OCI-LY1 (cell line): ENCODE measurements around the gene CSNK1A1.

Source experiments
- H2AFZ ChIP-seq: fragments of 200-600 bp; sonication (generic), shearing (Covaris generic); 2 replicates; pipeline ENCODE4 v1.6.0; 2014; ENCODE audit warnings: antibody characterized with exemption, mild to moderate bottlenecking, low read length
- H3F3A ChIP-seq: fragments of 200-600 bp; sonication (generic), shearing (Covaris generic); 2 replicates; pipeline ENCODE4 v1.6.0; 2014; ENCODE audit warnings: mild to moderate bottlenecking, antibody characterized with exemption, low read length, moderate library complexity; ENCODE audit not compliant: insufficient read depth
- H3K27ac ChIP-seq: fragments of 200-600 bp; sonication (generic); 2 replicates; pipeline ENCODE4 v1.5.1; 2014; ENCODE audit warnings: low read length, mixed run types, mild to moderate bottlenecking, low read depth; ENCODE audit not compliant: poor library complexity, severe bottlenecking
- H3K27me3 ChIP-seq: fragments of 200-600 bp; sonication (generic); 2 replicates; pipeline ENCODE4 v1.6.0; 2014; ENCODE audit warnings: antibody characterized with exemption, mild to moderate bottlenecking, low read length, moderate library complexity; ENCODE audit not compliant: insufficient read depth
- H3K36me3 ChIP-seq: fragments of 200-600 bp; sonication (generic); 2 replicates; pipeline ENCODE4 v1.6.1; 2014; ENCODE audit warnings: mild to moderate bottlenecking, antibody characterized with exemption, low read length, moderate library complexity, mixed read lengths; ENCODE audit not compliant: insufficient read depth
- H3K4me1 ChIP-seq: fragments of 200-600 bp; sonication (generic); 2 replicates; pipeline ENCODE4 v1.5.1; 2014; ENCODE audit warnings: mild to moderate bottlenecking, low read length, moderate library complexity; ENCODE audit not compliant: insufficient read depth, severe bottlenecking
- H3K4me2 ChIP-seq: fragments of 200-600 bp; sonication (generic), shearing (Covaris generic); 2 replicates; pipeline ENCODE4 v1.6.1; 2014; ENCODE audit warnings: low read length
- H3K4me3 ChIP-seq: fragments of 200-600 bp; sonication (generic); 2 replicates; pipeline ENCODE4 v1.5.1; 2014; ENCODE audit warnings: low read length, low read depth, mild to moderate bottlenecking, mixed read lengths; ENCODE audit not compliant: poor library complexity, severe bottlenecking
- H3K79me2 ChIP-seq: fragments of 200-600 bp; shearing (Covaris generic); 2 replicates; pipeline ENCODE4 v1.6.1; 2016; ENCODE audit warnings: mixed run types, low read length, mixed read lengths; ENCODE audit not compliant: insufficient read depth
- H3K9ac ChIP-seq: fragments of 200-600 bp; sonication (generic), shearing (Covaris generic); 2 replicates; pipeline ENCODE4 v1.6.1; 2014; ENCODE audit warnings: mild to moderate bottlenecking, low read length, mixed read lengths
- H3K9me2 ChIP-seq: fragments of 200-600 bp; sonication (generic), shearing (Covaris generic); 2 replicates; pipeline ENCODE4 v1.6.1; 2014; ENCODE audit warnings: low read depth, mild to moderate bottlenecking, low read length, mixed read lengths
- H3K9me3 ChIP-seq: fragments of 200-600 bp; shearing (Covaris generic); 2 replicates; pipeline ENCODE4 v1.6.1; 2014; ENCODE audit warnings: low read length, mixed read lengths
- H4K20me1 ChIP-seq: fragments of 200-600 bp; sonication (generic), shearing (Covaris generic); 2 replicates; pipeline ENCODE4 v1.6.0; 2016; ENCODE audit warnings: mild to moderate bottlenecking, low read length; ENCODE audit not compliant: insufficient read depth
- EZH2 ChIP-seq: fragments of 200-600 bp; sonication (generic), shearing (Covaris generic); IDR thresholded peaks from 2 replicates; pipeline ENCODE4 v1.8.0; 2017; ENCODE audit warnings: borderline replicate concordance, mixed run types, mild to moderate bottlenecking, antibody characterized with exemption, low read length, moderate library complexity, mixed read lengths
- TF ChIP-seq, protein P1 (sequence below): fragments of 200-600 bp; sonication (generic), shearing (Covaris generic); IDR thresholded peaks from 2 replicates; pipeline ENCODE4 v1.5.1; 2017; ENCODE audit warnings: mild to moderate bottlenecking, antibody characterized with exemption, low read length, moderate library complexity, mixed read lengths

CSNK1A1 gene

DNA sequence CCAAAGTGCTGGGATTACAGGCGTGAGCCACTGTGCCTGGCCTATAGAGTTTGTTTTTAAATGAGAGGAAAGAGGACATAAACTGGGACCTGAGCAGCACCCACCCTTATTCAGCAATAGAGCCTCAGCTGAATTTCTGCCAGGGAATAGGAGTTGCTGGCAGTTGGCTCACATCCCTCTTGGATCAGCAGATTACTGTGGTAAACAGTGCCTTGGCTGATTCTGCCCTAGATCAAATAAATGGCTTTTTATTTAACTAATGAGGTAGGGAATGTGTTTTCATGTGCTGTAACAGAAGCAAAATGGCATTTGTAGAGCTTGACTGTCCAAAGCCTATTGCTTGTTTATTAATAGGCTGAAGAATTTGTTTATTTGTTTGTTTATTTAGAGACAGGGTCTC is 32.2 kb upstream of the CSNK1A1 start:
- H3K9ac ChIP-seq = no peak overlapping the region

DNA sequence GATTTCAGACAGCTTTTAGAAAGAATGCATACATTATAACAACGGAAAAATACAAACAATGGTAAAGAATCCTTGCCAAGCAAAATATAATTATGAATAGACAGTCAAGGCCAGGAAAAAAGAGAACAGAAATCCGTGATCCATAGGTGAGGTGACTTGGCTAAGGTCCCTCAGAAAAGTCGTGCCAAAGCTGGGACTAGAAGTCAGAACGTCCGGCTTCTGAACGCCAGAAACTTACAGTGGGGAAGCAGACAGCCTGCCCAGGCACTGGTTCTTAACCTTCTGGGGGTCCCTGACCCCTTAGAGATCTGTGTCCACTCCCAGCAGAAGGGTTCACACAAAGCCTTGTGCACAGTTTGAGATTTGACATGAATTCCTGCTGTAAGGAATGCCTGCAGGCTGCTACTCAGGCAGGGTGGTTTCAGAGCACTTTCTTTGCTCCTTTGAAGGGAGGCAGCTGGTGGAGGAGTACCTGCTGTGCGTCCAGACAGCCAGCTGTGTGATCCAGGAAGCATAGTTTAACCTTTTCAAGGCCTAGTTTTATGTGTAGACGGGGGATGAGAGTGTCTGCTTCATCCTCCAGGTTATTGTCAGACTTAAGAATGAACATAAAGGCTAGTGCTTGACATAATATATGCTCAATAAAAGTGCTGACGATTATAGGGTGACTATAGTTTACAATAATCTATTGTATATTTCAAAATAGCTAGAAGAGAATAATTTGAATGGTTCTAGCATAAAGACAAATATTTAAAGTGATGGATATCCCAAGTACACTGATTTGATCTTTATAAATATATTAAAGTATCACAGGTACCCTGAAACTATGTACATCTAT is 30.9 kb upstream of the CSNK1A1 start:
- Histone ChIP-seq H3K27ac (no peak overlapping the region), H3F3A (no peaks in the 10 kb centered on the region), H3K9ac (no peak overlapping the region), H3K4me1 (peaks cover 9% of the 10 kb centered on the region), H4K20me1 (no peaks in the 10 kb centered on the region), H3K79me2 (no peaks in the 10 kb centered on the region), H3K4me2 (peak overlapping the region; percentile 70; the same call in 1 of the 2 replicates), H3K9me3 (no peaks in the 10 kb centered on the region), H3K9me2 (no peaks in the 10 kb centered on the region), H3K27me3 (peaks cover 4% of the 10 kb centered on the region; the same call in 1 of the 2 replicates), H2AFZ (no peak overlapping the region), H3K36me3 (no peaks in the 10 kb centered on the region), H3K4me3 (peak overlapping the region; percentile 55)
- TF ChIP-seq EZH2 = no peak
- TF ChIP-seq, protein P1, sequence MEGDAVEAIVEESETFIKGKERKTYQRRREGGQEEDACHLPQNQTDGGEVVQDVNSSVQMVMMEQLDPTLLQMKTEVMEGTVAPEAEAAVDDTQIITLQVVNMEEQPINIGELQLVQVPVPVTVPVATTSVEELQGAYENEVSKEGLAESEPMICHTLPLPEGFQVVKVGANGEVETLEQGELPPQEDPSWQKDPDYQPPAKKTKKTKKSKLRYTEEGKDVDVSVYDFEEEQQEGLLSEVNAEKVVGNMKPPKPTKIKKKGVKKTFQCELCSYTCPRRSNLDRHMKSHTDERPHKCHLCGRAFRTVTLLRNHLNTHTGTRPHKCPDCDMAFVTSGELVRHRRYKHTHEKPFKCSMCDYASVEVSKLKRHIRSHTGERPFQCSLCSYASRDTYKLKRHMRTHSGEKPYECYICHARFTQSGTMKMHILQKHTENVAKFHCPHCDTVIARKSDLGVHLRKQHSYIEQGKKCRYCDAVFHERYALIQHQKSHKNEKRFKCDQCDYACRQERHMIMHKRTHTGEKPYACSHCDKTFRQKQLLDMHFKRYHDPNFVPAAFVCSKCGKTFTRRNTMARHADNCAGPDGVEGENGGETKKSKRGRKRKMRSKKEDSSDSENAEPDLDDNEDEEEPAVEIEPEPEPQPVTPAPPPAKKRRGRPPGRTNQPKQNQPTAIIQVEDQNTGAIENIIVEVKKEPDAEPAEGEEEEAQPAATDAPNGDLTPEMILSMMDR = no peak

More for the DNA sequence above, 32.2 kb upstream of the CSNK1A1 start:
- H3K27ac ChIP-seq = no peak overlapping the region
- H3K4me3 ChIP-seq = no peak overlapping the region
- H4K20me1 ChIP-seq = no peaks in the 10 kb centered on the region
- TF ChIP-seq, protein P1 = no peak
- TF ChIP-seq EZH2 = no peak
- H2AFZ ChIP-seq = no peak overlapping the region
- H3F3A ChIP-seq = no peaks in the 10 kb centered on the region
- no peaks in the 10 kb centered on the region for H3K9me2 ChIP-seq
- no peaks in the 10 kb centered on the region for H3K9me3 ChIP-seq
- H3K27me3 ChIP-seq = peaks cover 4% of the 10 kb centered on the region; the same call in 1 of the 2 replicates
- no peaks in the 10 kb centered on the region for H3K36me3 ChIP-seq
- H3K79me2 ChIP-seq = no peaks in the 10 kb centered on the region
- H3K4me2 ChIP-seq = no peak overlapping the region
- peaks cover 9% of the 10 kb centered on the region for H3K4me1 ChIP-seq

DNA sequence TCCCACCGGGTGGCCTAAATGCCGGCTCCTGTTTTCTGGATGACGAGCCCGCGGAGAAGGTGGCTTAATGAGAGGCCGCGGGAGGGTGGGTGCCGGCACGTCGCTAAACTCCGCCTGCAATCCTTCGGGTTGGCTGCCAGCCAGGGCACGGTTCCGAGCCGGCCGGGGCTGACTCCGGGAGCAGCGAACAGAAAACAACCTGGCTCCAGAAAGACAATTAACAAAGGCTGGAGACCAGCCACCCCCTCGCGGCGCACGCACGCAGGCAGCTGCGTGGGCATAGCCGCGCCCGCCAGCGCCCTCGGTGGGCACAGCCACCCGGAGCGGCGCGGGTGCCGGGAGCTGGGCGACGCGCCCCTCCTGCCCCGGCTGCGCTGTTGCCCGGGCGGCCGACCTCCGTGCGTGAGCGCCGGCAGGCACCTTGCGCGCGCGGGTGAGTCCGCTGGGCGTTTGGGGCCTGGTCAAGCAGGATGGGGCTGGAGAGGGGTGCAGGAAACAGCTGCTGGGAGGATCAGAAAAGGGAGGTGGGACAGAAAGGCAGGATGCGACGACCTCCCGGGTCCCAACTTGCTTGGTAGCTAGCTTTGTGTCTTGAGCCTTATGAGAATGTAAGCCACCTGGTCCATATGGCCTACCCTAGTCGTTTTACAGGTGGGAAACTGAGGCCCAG is 30.1 kb upstream of the CSNK1A1 start, which contains the start of gene ARHGEF37:
TSS of gene ARHGEF37 (plus strand) at position 307 of the 670 bp plus-strand sequence. CDS start 16,272 bp downstream, outside the sequence.
- Histone ChIP-seq H3K4me2 (peak within 1 kb of the TSS; percentile 70), H3K79me2 (no peaks in the 10 kb centered on the region), H2AFZ (no peak within 1 kb of the TSS), H4K20me1 (no peaks in the 10 kb centered on the region), H3K9ac (peak within 1 kb of the TSS; percentile 15; the same call in 1 of the 2 replicates), H3K36me3 (no peaks in the 10 kb centered on the region), H3K27ac (no peak within 1 kb of the TSS), H3K4me1 (peaks cover 9% of the 10 kb centered on the region), H3K27me3 (peaks cover 4% of the 10 kb centered on the region; the same call in 1 of the 2 replicates), H3K4me3 (peak within 1 kb of the TSS; percentile 55), H3F3A (no peaks in the 10 kb centered on the region), H3K9me2 (no peaks in the 10 kb centered on the region), H3K9me3 (no peaks in the 10 kb centered on the region)
- TF ChIP-seq, protein P1 = no peak
- TF ChIP-seq EZH2 = no peak
